Activated T-helper 1 cell treated with anti-CD3 and anti-CD28 coated beads, Interleukin-12 subunit alpha, Interleukin-12 subunit beta, Interleukin-2, Interleukin-4 antibody, amounts not matched to agents 30 ng/mL and 10 ng/mL and 1 ng/mL, durations not matched to agents 14 hours and 24 hours and 36 hours (primary cell): ENCODE data around the gene TOP3B. TPM values are rescaled to one million over a fixed set of nuclear protein-coding genes. Genes with fewer than 3 reads are reported as not detected.
A peak's percentile ranks its signal among the peaks of the same experiment; 100 is the strongest.

Experiments used
- DNase-seq: peaks from one replicate; pipeline ENCODE4 v3.0.0; 2021; ENCODE audit warnings: low spot score
- H3K27ac Mint-ChIP-seq: one replicate; pipeline ENCODE4 v1.8.0; 2021; ENCODE audit warnings: mild to moderate bottlenecking, mixed read lengths
- H3K27me3 Mint-ChIP-seq: one replicate; pipeline ENCODE4 v1.8.0; 2022; ENCODE audit warnings: mild to moderate bottlenecking, moderate library complexity, mixed read lengths; ENCODE audit not compliant: insufficient read depth
- H3K36me3 Mint-ChIP-seq: one replicate; pipeline ENCODE4 v1.8.0; 2021; ENCODE audit warnings: low read depth, mixed read lengths
- H3K4me1 Mint-ChIP-seq: one replicate; pipeline ENCODE4 v1.8.0; 2021; ENCODE audit warnings: low read depth, mixed read lengths
- H3K4me3 Mint-ChIP-seq: one replicate; pipeline ENCODE4 v1.8.0; 2021; ENCODE audit warnings: mild to moderate bottlenecking, moderate library complexity, mixed read lengths
- H3K9me3 Mint-ChIP-seq: one replicate; pipeline ENCODE4 v1.8.0; 2021; ENCODE audit warnings: mixed read lengths
- intact Hi-C: fragments of 100-400 bp; cut with micrococcal nuclease; formaldehyde crosslinking; loops from one replicate; pipeline ENCODE4 v1.15.1; 2024
- total RNA-seq: library from RNA; stranded (reverse); gene quantifications from 2 replicates; pipeline ENCODE4 v1.2.3, GENCODE V29; 2022

The TOP3B gene
- total RNA-seq, 1 donor from 2014 or later, result 48.4 TPM

- intact Hi-C loops, result loop anchor here (5.0 kb wide), 1 partner anchor 47 kb away; no protein-coding TSS in a partner anchor
- H3K27ac Mint-ChIP-seq, result no peak overlapping the region
- H3K4me1 Mint-ChIP-seq, result peaks cover 15% of the 10 kb centered on the region
Observed at GRCh38 chr22:21984793-21985192, 2.2 kb upstream of the TOP3B start.

GRCh38 chr22:21981874-21982273 lies 713 bp downstream of the TOP3B start:
- no peaks in the 10 kb centered on the region for H3K27me3 Mint-ChIP-seq
- no peak for DNase-seq
- H3K9me3 Mint-ChIP-seq, result no peaks in the 10 kb centered on the region
- peak overlapping the region; percentile 89 for H3K4me3 Mint-ChIP-seq
- H3K4me1 Mint-ChIP-seq, result peaks cover 15% of the 10 kb centered on the region
- intact Hi-C loops, result loop anchor here (1.0 to 5.0 kb wide), 2 partner anchors 10 to 45 kb away; no protein-coding TSS in a partner anchor
- H3K36me3 Mint-ChIP-seq, result peaks cover 2% of the 10 kb centered on the region
- H3K27ac Mint-ChIP-seq, result peak overlapping the region; percentile 18

More at GRCh38 chr22:21984793-21985192, 2.2 kb upstream of the TOP3B start:
- no peak for DNase-seq
- no peaks in the 10 kb centered on the region for H3K27me3 Mint-ChIP-seq
- H3K36me3 Mint-ChIP-seq, result no peaks in the 10 kb centered on the region
- peak overlapping the region; percentile 53 for H3K4me3 Mint-ChIP-seq
- no peaks in the 10 kb centered on the region for H3K9me3 Mint-ChIP-seq

GRCh38 chr22:21980547-21980946 lies 2.0 kb downstream of the TOP3B start:
- intact Hi-C loops, result loop anchor here (5.0 kb wide), 1 partner anchor 43 kb away; no protein-coding TSS in a partner anchor
- no peak overlapping the region for H3K27ac Mint-ChIP-seq
- H3K27me3 Mint-ChIP-seq, result no peaks in the 10 kb centered on the region
- peaks cover 5% of the 10 kb centered on the region for H3K36me3 Mint-ChIP-seq
- peaks cover 15% of the 10 kb centered on the region for H3K4me1 Mint-ChIP-seq
- no peaks in the 10 kb centered on the region for H3K9me3 Mint-ChIP-seq
- DNase-seq, result no peak
- peak overlapping the region; percentile 89 for H3K4me3 Mint-ChIP-seq

GRCh38 chr22:21978564-21979386 lies 3.8 kb downstream of the TOP3B start:
- no peaks in the 10 kb centered on the region for H3K27me3 Mint-ChIP-seq
- intact Hi-C loops, result no loop called here
- peaks cover 11% of the 10 kb centered on the region for H3K36me3 Mint-ChIP-seq
- DNase-seq, result no peak
- H3K4me1 Mint-ChIP-seq, result peaks cover 15% of the 10 kb centered on the region
- H3K27ac Mint-ChIP-seq, result no peak overlapping the region
- H3K9me3 Mint-ChIP-seq, result no peaks in the 10 kb centered on the region
- peak overlapping the region; percentile 52 for H3K4me3 Mint-ChIP-seq

- Mint-ChIP-seq H3K4me3 (no peak overlapping the region), H3K9me3 (no peaks in the 10 kb centered on the region), H3K4me1 (peaks cover 15% of the 10 kb centered on the region), H3K36me3 (peaks cover 11% of the 10 kb centered on the region), H3K27ac (peak overlapping the region; percentile 25), H3K27me3 (no peaks in the 10 kb centered on the region)
- DNase-seq, result no peak
- intact Hi-C loops, result no loop called here
Observed at GRCh38 chr22:21977814-21978213, 4.8 kb downstream of the TOP3B start.

- H3K36me3 Mint-ChIP-seq, result peaks cover 17% of the 10 kb centered on the region
- H3K27me3 Mint-ChIP-seq, result no peaks in the 10 kb centered on the region
- no peak overlapping the region for H3K4me3 Mint-ChIP-seq
- intact Hi-C loops, result no loop called here
- no peak overlapping the region for H3K27ac Mint-ChIP-seq
- no peaks in the 10 kb centered on the region for H3K9me3 Mint-ChIP-seq
- DNase-seq, result no peak
- H3K4me1 Mint-ChIP-seq, result peaks cover 1% of the 10 kb centered on the region
Observed at GRCh38 chr22:21975854-21976345, 6.7 kb downstream of the TOP3B start.

GRCh38 chr22:21975273-21975672 lies 7.3 kb downstream of the TOP3B start:
- H3K27ac Mint-ChIP-seq, result no peak overlapping the region
- H3K9me3 Mint-ChIP-seq, result no peaks in the 10 kb centered on the region

GRCh38 chr22:21974058-21974649 lies 8.4 kb downstream of the TOP3B start:
- H3K9me3 Mint-ChIP-seq, result no peaks in the 10 kb centered on the region
- no peaks in the 10 kb centered on the region for H3K4me1 Mint-ChIP-seq
- no peaks in the 10 kb centered on the region for H3K27me3 Mint-ChIP-seq
- intact Hi-C loops, result no loop called here
- H3K27ac Mint-ChIP-seq, result no peak overlapping the region
- no peak overlapping the region for H3K4me3 Mint-ChIP-seq
- H3K36me3 Mint-ChIP-seq, result peaks cover 20% of the 10 kb centered on the region
- no peak for DNase-seq

More at GRCh38 chr22:21975273-21975672, 7.3 kb downstream of the TOP3B start:
- Mint-ChIP-seq H3K27me3 (no peaks in the 10 kb centered on the region), H3K36me3 (peaks cover 21% of the 10 kb centered on the region), H3K4me3 (no peak overlapping the region), H3K4me1 (no peaks in the 10 kb centered on the region)
- no peak for DNase-seq
- intact Hi-C loops, result no loop called here

GRCh38 chr22:21972806-21973205 lies 9.8 kb downstream of the TOP3B start:
- Mint-ChIP-seq H3K36me3 (peaks cover 24% of the 10 kb centered on the region), H3K27ac (no peak overlapping the region), H3K9me3 (no peaks in the 10 kb centered on the region), H3K4me3 (no peak overlapping the region), H3K27me3 (no peaks in the 10 kb centered on the region), H3K4me1 (no peaks in the 10 kb centered on the region)
- DNase-seq, result no peak
- intact Hi-C loops, result loop anchor here (1.0 kb wide), 1 partner anchor 9 kb away; the partner anchor contains the start of gene TOP3B

- intact Hi-C loops, result loop anchor here (1.0 kb wide), 1 partner anchor 10 kb away; the partner anchor contains the start of gene TOP3B
- Mint-ChIP-seq H3K4me3 (no peak overlapping the region), H3K36me3 (peaks cover 26% of the 10 kb centered on the region), H3K9me3 (no peaks in the 10 kb centered on the region), H3K27me3 (no peaks in the 10 kb centered on the region), H3K4me1 (no peaks in the 10 kb centered on the region), H3K27ac (no peak overlapping the region)
- peak; percentile 24 for DNase-seq
Observed at GRCh38 chr22:21972293-21972779, 10.3 kb downstream of the TOP3B start.

- DNase-seq, result no peak
- Mint-ChIP-seq H3K9me3 (no peaks in the 10 kb centered on the region), H3K27ac (no peak overlapping the region), H3K4me1 (no peaks in the 10 kb centered on the region), H3K4me3 (no peak overlapping the region), H3K27me3 (no peaks in the 10 kb centered on the region), H3K36me3 (peaks cover 30% of the 10 kb centered on the region)
- intact Hi-C loops, result loop anchor here (1.0 kb wide), 1 partner anchor 10 kb away; the partner anchor contains the start of gene TOP3B
Observed at GRCh38 chr22:21971858-21972275, 10.7 kb downstream of the TOP3B start.

- Mint-ChIP-seq H3K27me3 (no peaks in the 10 kb centered on the region), H3K4me1 (no peaks in the 10 kb centered on the region), H3K36me3 (peaks cover 31% of the 10 kb centered on the region), H3K9me3 (no peaks in the 10 kb centered on the region), H3K4me3 (no peak overlapping the region), H3K27ac (no peak overlapping the region)
- intact Hi-C loops, result no loop called here
- DNase-seq, result no peak
Observed at GRCh38 chr22:21970800-21971617, 11.6 kb downstream of the TOP3B start.
